ENCODE measurements around the gene NKX3-2.

NKX3-2 gene

DNA sequence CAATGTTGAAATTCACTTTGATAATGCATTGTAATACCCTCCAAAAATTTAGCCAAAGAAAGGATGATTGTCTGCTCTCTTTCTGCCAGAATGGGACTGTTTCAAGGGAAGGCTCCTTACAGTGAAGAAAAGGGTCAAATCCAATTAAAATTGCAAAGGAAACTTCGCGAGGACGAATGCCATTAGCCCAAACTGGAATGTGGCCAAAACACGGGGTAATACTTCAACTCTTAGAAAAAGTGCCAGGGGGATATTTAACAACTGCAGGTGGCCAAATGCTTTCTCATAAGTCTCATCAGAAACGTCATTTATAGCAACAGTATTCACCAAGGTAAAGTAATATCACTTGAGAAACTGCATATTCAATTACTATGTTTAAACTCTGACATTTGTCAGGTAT lies 29.0 kb downstream of the NKX3-2 start:
- no peak for DNase-seq (ENCODE audit: low read depth in 2 of 3, low spot score in 2 of 3)

DNA sequence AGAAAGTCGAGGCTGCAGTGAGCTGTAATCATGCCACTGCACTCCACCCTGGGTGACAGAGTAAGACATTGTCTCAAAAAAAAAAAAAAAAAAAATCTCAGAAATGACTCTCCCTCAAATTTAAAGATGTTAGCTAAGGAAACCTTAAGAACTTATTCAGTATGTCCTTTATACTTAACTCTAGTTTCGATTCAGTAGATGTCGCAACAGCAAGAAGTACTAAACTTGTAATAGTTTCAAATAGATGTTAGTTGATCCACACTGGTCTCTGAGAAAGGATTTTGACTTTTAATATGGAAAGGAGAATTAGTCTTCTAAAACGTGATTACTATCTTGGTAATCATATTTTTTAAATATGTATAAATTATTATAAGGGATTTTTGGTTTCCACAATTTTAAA lies 29.6 kb downstream of the NKX3-2 start:
- no peak for DNase-seq (ENCODE audit: low read depth in 2 of 3, low spot score in 2 of 3)

DNA sequence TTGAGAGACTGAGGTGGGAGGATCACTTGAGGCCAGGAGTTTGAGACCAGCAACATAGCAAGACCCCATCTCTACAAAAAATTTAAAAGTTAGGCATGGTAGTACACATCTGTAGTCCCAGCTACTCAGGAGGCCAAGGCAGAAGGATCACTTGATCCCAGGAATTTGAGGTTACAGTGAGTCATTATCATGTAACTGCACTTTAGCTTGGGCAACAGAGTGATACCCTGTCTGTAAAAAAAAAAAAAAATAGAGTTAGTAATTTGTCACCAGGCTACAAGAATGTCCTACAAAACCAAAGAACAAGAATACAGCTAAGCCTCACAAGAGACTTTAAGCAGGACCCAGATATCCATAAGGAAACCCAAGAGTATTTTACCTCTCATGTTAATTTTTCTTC lies 33.2 kb downstream of the NKX3-2 start:
- no peak for DNase-seq (ENCODE audit: low read depth in 2 of 3, low spot score in 2 of 3)

DNA sequence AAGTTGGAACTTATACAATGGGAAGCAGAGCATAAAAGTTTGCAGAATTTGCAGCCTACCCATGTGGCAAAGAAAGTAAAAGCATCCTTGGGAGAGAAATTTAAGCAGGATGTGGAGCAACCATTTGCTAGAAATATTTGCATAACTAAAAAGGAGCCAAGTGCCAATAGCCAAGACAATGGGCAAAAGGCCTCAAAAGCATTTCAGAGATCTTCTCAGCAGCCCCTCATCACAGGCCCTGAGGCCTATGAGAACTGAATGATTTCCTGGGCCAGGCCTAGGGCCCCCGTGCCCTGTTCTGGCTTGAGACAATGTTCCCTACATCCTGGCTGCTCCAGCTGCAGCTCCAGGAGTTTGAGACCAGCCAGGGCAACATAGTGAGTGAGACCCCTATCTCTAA lies 34.9 kb downstream of the NKX3-2 start:
- no peak for DNase-seq (ENCODE audit: low read depth in 2 of 3, low spot score in 2 of 3)

DNA sequence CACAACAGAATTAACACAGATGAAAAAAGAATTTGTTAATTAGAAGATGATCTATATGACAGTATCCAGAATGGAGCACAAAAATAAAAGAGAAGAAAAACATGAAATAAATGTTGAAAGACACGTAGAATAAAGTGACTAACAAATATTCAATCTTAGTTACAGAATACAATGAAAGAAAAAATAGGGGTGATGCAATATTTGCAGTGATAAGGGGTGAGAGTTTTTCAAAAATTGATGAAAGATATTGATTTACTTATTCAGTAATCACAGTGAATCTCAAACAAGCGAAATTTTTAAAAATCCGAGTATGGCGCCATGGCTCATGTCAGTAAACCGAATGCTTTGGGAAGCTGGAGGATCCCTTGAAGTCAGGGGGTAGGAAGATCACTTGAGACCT lies 39.9 kb downstream of the NKX3-2 start:
- no peak for DNase-seq (ENCODE audit: low read depth in 2 of 3, low spot score in 2 of 3)

DNA sequence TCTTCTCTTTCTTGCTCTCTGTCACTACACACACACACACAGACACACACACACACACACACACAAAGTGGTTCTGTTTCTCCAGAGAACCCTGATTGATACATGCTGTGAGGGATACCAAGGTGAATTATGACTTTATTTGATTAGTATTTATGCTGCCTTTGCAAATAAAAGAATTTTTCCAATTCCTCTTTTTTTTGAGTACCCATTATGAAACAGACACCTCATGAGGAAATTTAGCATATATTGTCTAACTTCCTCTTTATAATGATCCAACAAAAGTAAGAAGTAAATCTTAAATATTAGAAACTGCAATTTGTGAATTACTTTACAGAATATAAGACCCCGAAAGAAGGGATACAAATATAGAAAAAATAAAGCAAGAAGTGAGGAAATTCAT lies 45.8 kb downstream of the NKX3-2 start:
- DNase-seq (ENCODE audit: low read depth in 2 of 3, low spot score in 2 of 3) = no peak

DNA sequence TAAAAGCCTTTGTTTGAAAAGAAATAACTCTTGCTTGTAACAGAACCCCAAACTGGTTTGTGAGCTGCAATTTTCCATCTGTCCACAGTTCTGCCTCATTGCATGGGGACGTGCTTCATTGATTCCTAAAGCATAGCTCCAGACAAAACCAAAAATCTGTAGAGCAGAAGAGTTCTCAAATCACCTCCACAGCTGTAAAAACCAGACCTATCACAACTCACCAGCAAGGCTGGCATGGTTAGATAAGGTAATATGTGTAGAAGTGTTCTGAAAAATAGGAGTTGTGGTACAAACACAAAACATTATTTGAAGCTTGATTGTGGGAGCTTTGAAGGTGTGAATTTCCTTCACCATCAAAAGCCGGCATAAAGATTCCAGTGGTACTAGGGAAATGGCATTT lies 47.7 kb downstream of the NKX3-2 start:
- DNase-seq (ENCODE audit: low read depth in 2 of 3, low spot score in 2 of 3) = no peak

DNA sequence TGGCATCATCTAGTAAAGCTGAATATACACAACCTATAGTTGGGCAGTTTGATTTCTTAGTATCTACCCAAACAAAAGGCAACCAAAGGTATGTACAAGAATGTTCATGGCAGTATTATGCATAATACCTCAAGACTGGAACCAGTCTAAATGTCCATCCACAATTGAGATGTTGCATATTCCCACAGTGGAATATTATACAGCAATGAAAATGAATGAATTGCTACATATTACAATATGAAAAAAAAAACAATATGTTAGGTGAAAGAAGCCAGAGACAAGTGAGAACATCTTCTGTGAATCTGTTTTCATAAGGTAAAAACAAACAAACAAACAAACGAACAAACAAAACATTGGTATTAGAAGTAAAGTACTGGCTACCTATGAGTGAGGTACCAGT lies 48.6 kb downstream of the NKX3-2 start:
- no peak for DNase-seq (ENCODE audit: low read depth in 2 of 3, low spot score in 2 of 3)

DNA sequence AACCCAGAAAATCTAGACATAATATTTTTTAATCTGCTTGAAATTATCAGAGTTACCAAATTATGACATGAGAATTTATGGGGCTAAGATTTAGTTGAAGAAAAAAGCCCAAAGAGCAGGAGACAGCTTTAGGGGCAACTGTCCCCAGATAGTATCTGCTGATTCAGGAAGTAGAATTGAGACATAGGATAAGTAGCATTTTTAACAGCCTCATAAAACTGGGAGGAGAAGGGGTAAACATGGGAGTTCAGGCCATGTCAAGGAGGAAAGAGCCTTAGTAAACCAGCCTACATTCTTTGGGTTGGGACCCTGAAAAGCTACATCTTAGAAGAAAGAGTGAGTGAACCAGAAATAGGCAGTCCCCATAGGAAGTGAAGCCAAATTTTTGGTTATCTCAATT lies 50.5 kb downstream of the NKX3-2 start:
- no peak for DNase-seq (ENCODE audit: low read depth in 2 of 3, low spot score in 2 of 3)

DNA sequence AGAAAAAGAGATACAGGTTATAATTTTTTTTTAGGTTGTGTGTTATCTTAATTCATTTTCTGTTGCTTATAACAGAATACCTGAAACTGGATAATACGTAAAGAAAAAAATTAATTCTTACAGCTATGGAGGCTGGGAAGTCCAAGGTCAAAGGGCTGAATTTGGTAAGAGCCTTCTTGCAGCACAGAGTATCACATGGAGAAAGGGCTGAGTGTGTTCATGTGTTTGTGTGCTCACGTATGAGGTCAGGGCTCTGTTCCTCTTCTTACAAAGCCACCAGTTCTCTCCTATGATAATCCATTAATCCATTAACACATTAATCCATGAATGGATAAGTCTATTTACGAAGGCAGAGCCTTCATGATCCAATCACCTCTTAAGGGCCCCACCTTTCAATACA lies 51.6 kb downstream of the NKX3-2 start:
- no peak for DNase-seq (ENCODE audit: low read depth in 2 of 3, low spot score in 2 of 3)

Measured in activated CD8-positive, alpha-beta memory T cell treated with anti-CD3 and anti-CD28 coated beads for 48 hours (primary cell).